KMS-11 (cell line): ENCODE measurements around the gene DAAM1.

ENCODE experiments used
- H2AFZ ChIP-seq: fragments of 200-600 bp; sonication (generic); 2 replicates; pipeline ENCODE4 v1.6.1; 2016; ENCODE audit warnings: antibody characterized with exemption, mixed run types, low read depth
- H3K27ac ChIP-seq: fragments of 200-600 bp; sonication (generic); 2 replicates; pipeline ENCODE4 v1.6.1; 2016; ENCODE audit warnings: mild to moderate bottlenecking, mixed run types
- H3K27me3 ChIP-seq: fragments of 200-600 bp; sonication (generic); 2 replicates; pipeline ENCODE4 v1.6.1; 2017; ENCODE audit warnings: mild to moderate bottlenecking, low read depth, mixed run types, moderate library complexity; ENCODE audit not compliant: insufficient read depth
- H3K36me3 ChIP-seq: fragments of 200-600 bp; sonication (generic); 2 replicates; pipeline ENCODE4 v1.6.1; 2017; ENCODE audit warnings: mild to moderate bottlenecking, mixed run types; ENCODE audit not compliant: insufficient read depth
- H3K4me1 ChIP-seq: fragments of 200-600 bp; sonication (generic); 2 replicates; pipeline ENCODE4 v1.6.1; 2016; ENCODE audit warnings: mild to moderate bottlenecking, low read depth, mixed run types; ENCODE audit not compliant: poor library complexity, severe bottlenecking
- H3K4me2 ChIP-seq: fragments of 200-600 bp; sonication (generic); 2 replicates; pipeline ENCODE4 v1.7.0; 2016; ENCODE audit warnings: mild to moderate bottlenecking, mixed run types
- H3K4me3 ChIP-seq: fragments of 200-600 bp; sonication (generic); IDR thresholded peaks from 2 replicates; pipeline ENCODE4 v1.6.1; 2017; ENCODE audit warnings: low read depth, low read length, mixed read lengths; ENCODE audit not compliant: insufficient read depth
- H3K79me2 ChIP-seq: fragments of 200-600 bp; sonication (generic); 2 replicates; pipeline ENCODE4 v1.6.1; 2016; ENCODE audit warnings: low read depth, mixed run types; ENCODE audit not compliant: insufficient read depth
- H3K9ac ChIP-seq: fragments of 200-600 bp; sonication (generic); 2 replicates; pipeline ENCODE4 v1.6.1; 2016; ENCODE audit warnings: mild to moderate bottlenecking, mixed run types
- H4K20me1 ChIP-seq: fragments of 200-600 bp; sonication (generic); 2 replicates; pipeline ENCODE4 v1.6.1; 2016; ENCODE audit warnings: mild to moderate bottlenecking, mixed run types; ENCODE audit not compliant: insufficient read depth
- CTCF ChIP-seq: fragments of 200-600 bp; sonication (generic); conservative IDR thresholded peaks from 2 replicates; pipeline ENCODE4 v1.6.1; 2017; ENCODE audit warnings: low read depth, mild to moderate bottlenecking, antibody characterized with exemption, low read length, moderate library complexity, mixed read lengths

Gene DAAM1

GRCh38 chr14:59391388-59391787 lies 202.9 kb downstream of the DAAM1 start:
- H2AFZ ChIP-seq = no peak overlapping the region
- no peaks in the 10 kb centered on the region for H4K20me1 ChIP-seq
- no peak overlapping the region for H3K27ac ChIP-seq
- no peak for TF ChIP-seq CTCF
- no peak overlapping the region for H3K4me3 ChIP-seq
- H3K4me1 ChIP-seq = no peaks in the 10 kb centered on the region
- no peaks in the 10 kb centered on the region for H3K27me3 ChIP-seq
- H3K4me2 ChIP-seq = no peak overlapping the region
- no peak overlapping the region for H3K9ac ChIP-seq
- H3K36me3 ChIP-seq = no peaks in the 10 kb centered on the region
- no peaks in the 10 kb centered on the region for H3K79me2 ChIP-seq

- H3K4me3 ChIP-seq = no peak overlapping the region
- H3K4me1 ChIP-seq = no peaks in the 10 kb centered on the region
- TF ChIP-seq CTCF = no peak
These were observed 205.8 kb downstream of the DAAM1 start for GRCh38 chr14:59394268-59394667.

GRCh38 chr14:59395672-59396071 lies 207.2 kb downstream of the DAAM1 start:
- H3K4me3 ChIP-seq = no peak overlapping the region
- no peaks in the 10 kb centered on the region for H3K79me2 ChIP-seq
- H3K4me2 ChIP-seq = no peak overlapping the region
- no peak overlapping the region for H2AFZ ChIP-seq
- H3K36me3 ChIP-seq = no peaks in the 10 kb centered on the region
- no peaks in the 10 kb centered on the region for H3K4me1 ChIP-seq
- no peaks in the 10 kb centered on the region for H3K27me3 ChIP-seq
- no peaks in the 10 kb centered on the region for H4K20me1 ChIP-seq
- no peak for TF ChIP-seq CTCF
- H3K9ac ChIP-seq = no peak overlapping the region
- no peak overlapping the region for H3K27ac ChIP-seq

More at GRCh38 chr14:59394268-59394667, 205.8 kb downstream of the DAAM1 start:
- Histone ChIP-seq H3K27ac (no peak overlapping the region), H3K4me2 (no peak overlapping the region), H3K36me3 (no peaks in the 10 kb centered on the region), H3K79me2 (no peaks in the 10 kb centered on the region), H4K20me1 (no peaks in the 10 kb centered on the region), H3K27me3 (no peaks in the 10 kb centered on the region), H2AFZ (no peak overlapping the region), H3K9ac (no peak overlapping the region)

- no peak overlapping the region for H3K4me3 ChIP-seq
- no peaks in the 10 kb centered on the region for H3K27me3 ChIP-seq
- no peak overlapping the region for H3K9ac ChIP-seq
- no peak for TF ChIP-seq CTCF
- no peak overlapping the region for H2AFZ ChIP-seq
- no peaks in the 10 kb centered on the region for H3K36me3 ChIP-seq
- no peaks in the 10 kb centered on the region for H4K20me1 ChIP-seq
- no peak overlapping the region for H3K4me2 ChIP-seq
- no peaks in the 10 kb centered on the region for H3K4me1 ChIP-seq
- no peak overlapping the region for H3K27ac ChIP-seq
- H3K79me2 ChIP-seq = no peaks in the 10 kb centered on the region
These were observed 210.4 kb downstream of the DAAM1 start for GRCh38 chr14:59398841-59399240.
